GM19035 (cell line): Measurements from ENCODE around the gene HAT1.

Experiments used
- ATAC-seq: cut with Tn5 transposase; IDR thresholded peaks from one replicate; pipeline ENCODE4 v1.9.1; 2021; ENCODE audit not compliant: unreplicated experiment

The HAT1 gene

GRCh38 chr2:172021074-172021931, 99.0 kb downstream of the HAT1 start:
- ATAC-seq = no peak

GRCh38 chr2:172021955-172022354, 99.7 kb downstream of the HAT1 start:
- no peak for ATAC-seq

GRCh38 chr2:172031536-172031935, 109.3 kb downstream of the HAT1 start:
- no peak for ATAC-seq
